Measurements from ENCODE around the gene RNF7.

- no peak for TF ChIP-seq EZH2 (IDR thresholded peaks at IDR 0.05; ENCODE audit: borderline replicate concordance, low read depth, low read length, severe bottlenecking)
- TF ChIP-seq CTCF (IDR thresholded peaks at IDR 0.05; ENCODE audit: borderline replicate concordance, extremely low read depth, low read length, poor library complexity, severe bottlenecking) = no peak
These were observed 55.6 kb downstream of the RNF7 start for GRCh38 chr3:141793476-141794260.
